HEK293T (cell line): ENCODE measurements around the gene ATP5IF1.

ENCODE experiments used
- ARNT ChIP-seq: fragments of 450-650 bp; IDR thresholded peaks from 2 replicates; pipeline ENCODE4 v1.6.1; 2017; ENCODE audit warnings: mild to moderate bottlenecking
- BHLHE40 ChIP-seq: fragments of 450-650 bp; IDR thresholded peaks from 2 replicates; pipeline ENCODE4 v1.6.1; 2016; ENCODE audit warnings: mild to moderate bottlenecking, moderate library complexity, borderline replicate concordance
- ELF4 ChIP-seq: fragments of 450-650 bp; IDR thresholded peaks from 2 replicates; pipeline ENCODE4 v1.6.1; 2017; ENCODE audit warnings: antibody characterized with exemption
- FOXA1 ChIP-seq: fragments of 450-650 bp; IDR thresholded peaks from 2 replicates; pipeline ENCODE4 v1.6.1; 2016; ENCODE audit warnings: mild to moderate bottlenecking
- FOXK2 ChIP-seq: fragments of 450-650 bp; IDR thresholded peaks from 2 replicates; pipeline ENCODE4 v1.6.1; 2016; ENCODE audit warnings: mild to moderate bottlenecking
- FOXM1 ChIP-seq: fragments of 450-650 bp; IDR thresholded peaks from 2 replicates; pipeline ENCODE4 v1.6.1; 2017; ENCODE audit warnings: mild to moderate bottlenecking, borderline replicate concordance
- L3MBTL2 ChIP-seq: fragments of 450-650 bp; conservative IDR thresholded peaks from 2 replicates; pipeline ENCODE4 v1.6.1; 2016; ENCODE audit warnings: mild to moderate bottlenecking
- LEF1 ChIP-seq: fragments of 450-650 bp; IDR thresholded peaks from 2 replicates; pipeline ENCODE4 v1.6.1; 2017; ENCODE audit warnings: mild to moderate bottlenecking, borderline replicate concordance
- SP1 ChIP-seq: fragments of 450-650 bp; IDR thresholded peaks from 2 replicates; pipeline ENCODE4 v1.6.1; 2017
- TARDBP ChIP-seq: fragments of 450-650 bp; IDR thresholded peaks from 2 replicates; pipeline ENCODE4 v1.6.1; 2016

- TF ChIP-seq BHLHE40, result no peak
- TF ChIP-seq FOXA1, result no peak
- TF ChIP-seq ELF4, result no peak
- TF ChIP-seq SP1, result no peak
- no peak for TF ChIP-seq L3MBTL2
- TF ChIP-seq FOXK2, result no peak
- TF ChIP-seq LEF1, result no peak
- TF ChIP-seq ARNT, result no peak
- TF ChIP-seq TARDBP, result no peak
- TF ChIP-seq FOXM1, result no peak
These were observed 39.6 kb upstream of the ATP5IF1 start for GRCh38 chr1:28196330-28196729.
